T-cell (primary cell): Measurements from ENCODE around the gene LRCOL1. TPM values are rescaled to one million over a fixed set of nuclear protein-coding genes. Genes with fewer than 3 reads are reported as not detected.
A peak's percentile ranks its signal among the peaks of the same experiment; 100 is the strongest.

ENCODE experiments used
- ATAC-seq, 4 experiments: fragments of 200-7000 bp in 3 of 4; fragments of 150-1000 bp in 1 of 4; cut with Tn5 transposase; replicated peaks in 1 of 4; 1 replicate in 3 of 4; 2 replicates in 1 of 4; pipeline ENCODE4 v1.10.0; 2021; ENCODE audit warnings: moderate library complexity in 3 of 4, mild to moderate bottlenecking in 2 of 4, moderate number of reproducible peaks in 1 of 4
- CTCF ChIA-PET, 2 donors: fragments of 300-600 bp; sonication (Branson Sonifier 250); formaldehyde crosslinking; loops; one replicate each; lab custom pipeline; 2022; ENCODE audit warnings: antibody characterized with exemption in 2 of 2; lab: Charles Lee
- POLR2A ChIA-PET, 2 donors: fragments of 300-600 bp; sonication (Branson Sonifier 250); formaldehyde crosslinking; loops; one replicate each; lab custom pipeline; 2022; ENCODE audit warnings: antibody characterized with exemption in 2 of 2; lab: Charles Lee
- DNase-seq, 35 experiments: peaks; one replicate each; pipeline versions ENCODE4 v3.0.0 to v3.0.0-alpha.2; 2013 to 2023
- H3K27ac ChIP-seq: one replicate; pipeline ENCODE4 v1.5.1; 2013; ENCODE audit warnings: low read length
- H3K27me3 ChIP-seq, 2 experiments: replicated peaks in 1 of 2; 1 replicate in 1 of 2; 2 replicates in 1 of 2; pipeline versions ENCODE4 v1.6.1 to v1.7.0; 2013; ENCODE audit warnings: low read length in 1 of 2, mixed read lengths in 1 of 2; ENCODE audit not compliant: control insufficient read depth in 2 of 2, insufficient read depth in 2 of 2; ENCODE audit errors: extremely low read depth in 1 of 2
- H3K36me3 ChIP-seq, 2 donors: 1 replicate in 1 of 2; 2 replicates in 1 of 2; pipeline versions ENCODE4 v1.6.1 to v1.7.0; 2013; ENCODE audit warnings: low read length in 1 of 2; ENCODE audit not compliant: control insufficient read depth in 2 of 2, insufficient read depth in 1 of 2; ENCODE audit errors: extremely low read depth in 1 of 2
- H3K4me1 ChIP-seq, 2 experiments: 1 replicate in 1 of 2; 2 replicates in 1 of 2; pipeline versions ENCODE4 v1.6.1 to v1.7.0; 2013; ENCODE audit warnings: low read length in 2 of 2, mixed read lengths in 1 of 2; ENCODE audit not compliant: insufficient read depth in 2 of 2, control insufficient read depth in 1 of 2; ENCODE audit errors: extremely low read depth in 1 of 2
- H3K4me3 ChIP-seq, 2 donors: 1 replicate in 1 of 2; 2 replicates in 1 of 2; pipeline versions ENCODE4 v1.5.1 to v1.7.0; 2013; ENCODE audit warnings: mild to moderate bottlenecking in 2 of 2, low read length in 1 of 2, moderate library complexity in 1 of 2; ENCODE audit not compliant: control insufficient read depth in 1 of 2; ENCODE audit errors: extremely low read depth in 1 of 2
- H3K9me3 ChIP-seq: 2 replicates; pipeline ENCODE4 v1.7.0; 2013
- H3K27ac Mint-ChIP-seq, 2 donors: one replicate each; pipeline ENCODE4 v1.8.0; 2020 to 2021; ENCODE audit warnings: mild to moderate bottlenecking in 2 of 2, mixed read lengths in 2 of 2
- H3K27me3 Mint-ChIP-seq, 2 donors: one replicate each; pipeline ENCODE4 v1.8.0; 2021 to 2022; ENCODE audit warnings: mixed read lengths in 2 of 2
- H3K36me3 Mint-ChIP-seq: one replicate; pipeline ENCODE4 v1.8.0; 2021; ENCODE audit warnings: mixed read lengths
- H3K4me1 Mint-ChIP-seq, 3 donors: one replicate each; pipeline ENCODE4 v1.8.0; 2020 to 2022; ENCODE audit warnings: mixed read lengths in 3 of 3, mild to moderate bottlenecking in 1 of 3
- H3K4me3 Mint-ChIP-seq, 3 donors: one replicate each; pipeline ENCODE4 v1.8.0; 2020 to 2022; ENCODE audit warnings: mild to moderate bottlenecking in 3 of 3, mixed read lengths in 3 of 3, moderate library complexity in 3 of 3
- H3K9me3 Mint-ChIP-seq, 3 donors: one replicate each; pipeline ENCODE4 v1.8.0; 2020 to 2022; ENCODE audit warnings: mixed read lengths in 3 of 3
- WGBS: methylation state at CpG from one replicate; pipeline ENCODE4 v1.1.5; 2013; ENCODE audit warnings: missing lambda C conversion rate; ENCODE audit not compliant: insufficient coverage; 5-methylcytosine and 5-hydroxymethylcytosine counted together
- total RNA-seq, 35 experiments: library from RNA in 6 of 35; stranded (reverse) in 6 of 35; fragments of 120-200 nt in 1 of 35; gene quantifications; one replicate each; pipeline versions ENCODE4 v1.2.1 to v1.2.4 and lab custom pipeline; 2013 to 2026

LRCOL1 gene
- total RNA-seq, 5 donors from 2014 or later (not counting 1 experiment from before 2014, with no cell fraction given) = not detected

- ChIA-PET POLR2A (no interaction called here), CTCF (no interaction called here)
- peaks cover 15 to 53% of the 10 kb centered on the region in 2 experiments for H3K27me3 ChIP-seq
- no peaks in the 10 kb centered on the region for H3K36me3 Mint-ChIP-seq
- WGBS = 24% methylated on average over 42 of the region's 53 CpGs
- peaks cover 11 to 20% (median 14%) of the 10 kb centered on the region in 3 donors for H3K4me1 Mint-ChIP-seq
- no peak overlapping the region for H3K27ac Mint-ChIP-seq
- H3K27ac ChIP-seq = no peak overlapping the region
- peaks cover 6% of the 10 kb centered on the region for H3K9me3 ChIP-seq
- H3K27me3 Mint-ChIP-seq = peaks cover 23 to 41% of the 10 kb centered on the region in 2 donors
- ATAC-seq (no peak), DNase-seq (no peak)
- H3K36me3 ChIP-seq = peaks cover 2 to 4% of the 10 kb centered on the region in 2 donors
- peaks cover 0 to 9% of the 10 kb centered on the region in 2 experiments for H3K4me1 ChIP-seq
- no peaks in the 10 kb centered on the region for H3K9me3 Mint-ChIP-seq
- H3K4me3 Mint-ChIP-seq = no peak overlapping the region
- H3K4me3 ChIP-seq = no peak overlapping the region
Measured at GRCh38 chr12:132619386-132620112, 9.2 kb upstream of the LRCOL1 start.

- H3K9me3 Mint-ChIP-seq = no peaks in the 10 kb centered on the region
- H3K27ac Mint-ChIP-seq = no peak overlapping the region
- ATAC-seq = no peak
- peaks cover 15 to 53% of the 10 kb centered on the region in 2 experiments for H3K27me3 ChIP-seq
- peaks cover 0 to 9% of the 10 kb centered on the region in 2 experiments for H3K4me1 ChIP-seq
- peaks cover 6% of the 10 kb centered on the region for H3K9me3 ChIP-seq
- no peak overlapping the region for H3K4me3 ChIP-seq
- no peak overlapping the region for H3K4me3 Mint-ChIP-seq
- H3K36me3 ChIP-seq = no peaks in the 10 kb centered on the region
- peaks cover 23 to 41% of the 10 kb centered on the region in 2 donors for H3K27me3 Mint-ChIP-seq
- peaks cover 11 to 20% (median 14%) of the 10 kb centered on the region in 3 donors for H3K4me1 Mint-ChIP-seq
- CTCF ChIA-PET = no interaction called here
- WGBS = 16% methylated on average over 14 of the region's 28 CpGs
- no peak for DNase-seq
- no peaks in the 10 kb centered on the region for H3K36me3 Mint-ChIP-seq
- H3K27ac ChIP-seq = no peak overlapping the region
- POLR2A ChIA-PET = no interaction called here
Measured at GRCh38 chr12:132619071-132619385, 8.6 kb upstream of the LRCOL1 start.

- Mint-ChIP-seq H3K27me3 (peaks cover 23 to 41% of the 10 kb centered on the region in 2 donors), H3K36me3 (no peaks in the 10 kb centered on the region), H3K27ac (peak within 1 kb of the TSS in 1 of 2 donors; percentile 28), H3K4me3 (peak within 1 kb of the TSS; percentile 44 to 71 (median 64)), H3K4me1 (peaks cover 11 to 20% (median 14%) of the 10 kb centered on the region in 3 donors), H3K9me3 (no peaks in the 10 kb centered on the region)
- Histone ChIP-seq H3K9me3 (peaks cover 6% of the 10 kb centered on the region), H3K27ac (no peak within 1 kb of the TSS), H3K4me1 (peaks cover 0 to 9% of the 10 kb centered on the region in 2 experiments), H3K36me3 (no peaks in the 10 kb centered on the region), H3K4me3 (peak within 1 kb of the TSS in 1 of 2 donors; percentile 38), H3K27me3 (peaks cover 15 to 53% of the 10 kb centered on the region in 2 experiments)
- ATAC-seq (no peak), DNase-seq (no peak)
- ChIA-PET CTCF (no interaction called here), POLR2A (no interaction called here)
- WGBS = 20% methylated on average over 34 of the region's 49 CpGs
Measured at GRCh38 chr12:132618683-132619043, 8.3 kb upstream of the LRCOL1 start, which contains the start of gene P2RX2. P2RX2 (plus strand) TSS chr12:132618776; CDS start chr12:132618817, 41 bp downstream.

DNA sequence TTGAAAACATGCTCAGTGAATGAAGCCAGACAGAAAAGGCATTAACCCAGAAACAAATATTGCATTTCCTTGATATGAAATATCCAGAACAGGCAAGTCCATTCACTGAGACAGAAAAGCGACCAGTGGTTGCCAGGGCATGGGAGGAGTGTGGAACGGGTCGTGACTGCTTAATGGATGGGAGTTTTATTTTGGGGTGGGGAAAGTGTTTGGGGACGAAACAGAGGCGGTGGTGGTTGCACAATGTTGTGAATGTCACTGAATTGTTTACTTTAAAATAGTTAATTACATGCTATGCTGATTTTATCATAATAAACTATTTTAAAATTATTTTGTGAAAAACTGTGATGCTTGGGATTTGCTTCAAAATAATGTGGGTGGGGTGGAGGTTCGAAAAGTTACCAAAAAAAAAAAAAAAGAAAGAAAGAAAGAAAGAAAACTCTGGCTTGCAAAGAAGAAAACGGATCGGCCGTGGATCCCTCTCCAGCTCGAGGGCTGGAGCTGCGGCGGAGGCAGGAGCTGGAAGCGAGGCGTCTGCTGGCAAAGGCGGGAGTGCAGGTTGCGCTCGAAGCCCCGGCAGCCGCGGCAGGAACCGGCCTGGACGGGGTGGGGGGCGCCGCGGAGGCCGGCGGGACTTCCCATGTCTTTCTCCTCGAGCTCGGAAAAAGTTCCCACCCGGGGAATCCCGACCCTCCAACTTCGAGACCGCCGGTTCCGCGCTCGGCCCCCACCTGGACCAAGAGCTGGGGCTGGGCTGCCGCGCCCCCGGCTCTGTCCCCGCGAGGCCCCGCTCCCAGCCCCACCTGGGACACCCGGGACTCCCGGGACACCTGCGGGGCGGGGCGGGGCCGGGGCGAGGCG lies 7.7 kb upstream of the LRCOL1 start:
- Mint-ChIP-seq H3K4me1 (peaks cover 11 to 19% (median 14%) of the 10 kb centered on the region in 3 donors), H3K36me3 (no peaks in the 10 kb centered on the region), H3K27ac (peak overlapping the region in 1 of 2 donors; percentile 28), H3K4me3 (peak overlapping the region; percentile 44 to 71 (median 64)), H3K9me3 (no peaks in the 10 kb centered on the region), H3K27me3 (peaks cover 23 to 41% of the 10 kb centered on the region in 2 donors)
- H3K4me3 ChIP-seq = peak overlapping the region in 1 of 2 donors; percentile 38
- CTCF ChIA-PET = no interaction called here
- no peak for DNase-seq
- peaks cover 15 to 53% of the 10 kb centered on the region in 2 experiments for H3K27me3 ChIP-seq
- peaks cover 6% of the 10 kb centered on the region for H3K9me3 ChIP-seq
- WGBS = 11% methylated on average over 44 of the region's 51 CpGs
- H3K36me3 ChIP-seq = no peaks in the 10 kb centered on the region
- POLR2A ChIA-PET = no interaction called here
- no peak overlapping the region for H3K27ac ChIP-seq
- ATAC-seq = no peak
- H3K4me1 ChIP-seq = peaks cover 0 to 9% of the 10 kb centered on the region in 2 experiments

DNA sequence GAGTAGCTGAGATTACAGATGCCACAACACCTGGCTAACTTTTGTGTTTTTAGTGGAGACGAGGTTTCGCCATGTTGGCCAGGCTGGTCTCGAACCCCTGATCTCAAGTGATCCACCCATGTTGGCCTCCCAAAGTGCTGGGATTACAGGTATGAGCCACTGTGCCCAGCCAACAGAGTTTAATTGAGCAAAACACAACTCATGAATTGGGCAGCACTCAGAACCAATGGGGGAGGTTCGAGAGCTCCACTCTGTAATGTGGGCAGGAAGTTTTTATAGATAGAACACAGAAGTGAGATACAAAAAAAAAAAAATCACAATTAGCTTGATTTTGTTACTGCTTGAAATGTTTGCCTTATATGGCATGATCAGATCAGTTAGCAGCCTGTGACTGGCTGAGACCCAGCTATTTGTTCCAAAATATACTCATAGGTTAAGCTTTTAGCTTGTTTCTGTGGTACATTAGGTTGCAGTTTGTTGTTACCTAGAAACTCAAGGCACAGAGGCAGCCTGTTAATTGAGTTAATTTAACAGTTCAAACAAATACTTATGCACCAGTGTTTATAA lies 6.8 kb upstream of the LRCOL1 start:
- H3K9me3 Mint-ChIP-seq = no peaks in the 10 kb centered on the region
- Histone ChIP-seq H3K4me3 (peak overlapping the region in 1 of 2 donors; percentile 38), H3K9me3 (peaks cover 6% of the 10 kb centered on the region), H3K27me3 (peaks cover 15 to 56% of the 10 kb centered on the region in 2 experiments), H3K4me1 (peaks cover 0 to 9% of the 10 kb centered on the region in 2 experiments), H3K36me3 (no peaks in the 10 kb centered on the region), H3K27ac (no peak overlapping the region)
- no peak overlapping the region for H3K27ac Mint-ChIP-seq
- H3K36me3 Mint-ChIP-seq = no peaks in the 10 kb centered on the region
- peak overlapping the region in 1 of 3 donors; percentile 71 for H3K4me3 Mint-ChIP-seq
- DNase-seq (no peak), ATAC-seq (no peak)
- ChIA-PET CTCF (no interaction called here), POLR2A (interaction anchor here in 1 of 2 donors (0.7 kb wide), 1 partner anchor 492 kb away, joined by 7 read pairs; no protein-coding TSS in a partner anchor)
- peaks cover 11 to 14% (median 13%) of the 10 kb centered on the region in 3 donors for H3K4me1 Mint-ChIP-seq
- WGBS = 89% methylated on average over 3 of the region's 4 CpGs
- H3K27me3 Mint-ChIP-seq = peaks cover 23 to 41% of the 10 kb centered on the region in 2 donors

- peaks cover 0 to 10% of the 10 kb centered on the region in 2 experiments for H3K4me1 ChIP-seq
- no peak overlapping the region for H3K27ac ChIP-seq
- DNase-seq = no peak
- POLR2A ChIA-PET = no interaction called here
- WGBS = 69% methylated on average over 6 of the region's 16 CpGs
- ATAC-seq = no peak
- H3K27ac Mint-ChIP-seq = no peak overlapping the region
- no peak overlapping the region for H3K4me3 ChIP-seq
- CTCF ChIA-PET = interaction anchor here in 1 of 2 donors (1.1 kb wide), 1 partner anchor 462 kb away, joined by 5 read pairs; no protein-coding TSS in a partner anchor
- H3K4me3 Mint-ChIP-seq = no peak overlapping the region
- H3K27me3 ChIP-seq = peaks cover 19 to 65% of the 10 kb centered on the region in 2 experiments
- peaks cover 31 to 45% of the 10 kb centered on the region in 2 donors for H3K27me3 Mint-ChIP-seq
- H3K36me3 Mint-ChIP-seq = no peaks in the 10 kb centered on the region
- peaks cover 6% of the 10 kb centered on the region for H3K9me3 ChIP-seq
- no peaks in the 10 kb centered on the region for H3K36me3 ChIP-seq
- peaks cover 11 to 14% (median 13%) of the 10 kb centered on the region in 3 donors for H3K4me1 Mint-ChIP-seq
- no peaks in the 10 kb centered on the region for H3K9me3 Mint-ChIP-seq
Measured at GRCh38 chr12:132615579-132616038, 5.2 kb upstream of the LRCOL1 start.
